ENCODE data around the gene FBXO38. TPM values are rescaled to one million over a fixed set of nuclear protein-coding genes. Genes with fewer than 3 reads are reported as not detected.

The FBXO38 gene
- total RNA-seq, 2 experiments from 2014 or later, result 38.0 to 39.6 TPM

DNA sequence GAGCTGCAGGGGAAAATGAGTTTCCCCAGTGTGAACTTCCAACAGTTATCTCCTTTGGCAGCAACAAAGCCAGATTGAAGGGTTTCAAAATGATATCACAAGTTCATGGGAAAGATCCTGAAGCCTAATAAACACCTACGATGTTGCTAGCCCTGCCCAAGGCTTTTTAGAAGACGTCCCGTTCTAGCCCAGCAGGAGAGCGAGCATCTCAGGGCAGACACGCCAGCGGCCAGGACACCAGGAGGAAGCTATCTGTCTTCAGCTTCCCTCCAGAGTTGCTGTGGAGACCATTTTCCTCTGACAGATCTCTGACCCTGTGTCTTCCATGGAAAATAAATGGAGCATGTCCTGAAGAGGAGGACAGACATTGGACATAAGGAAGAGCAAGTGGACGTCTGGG lies 98.4 kb downstream of the FBXO38 start:
- H3K27me3 Mint-ChIP-seq, result peaks cover 24% of the 10 kb centered on the region
- DNase-seq (no peak), ATAC-seq (no peak)
- CTCF ChIA-PET, result interaction anchor here (0.6 to 2.2 kb wide), 17 partner anchors 9 to 302 kb away, joined by 3 to 15 read pairs (median 4); no protein-coding TSS in a partner anchor
- H3K4me1 Mint-ChIP-seq (ENCODE audit: low read depth), result no peaks in the 10 kb centered on the region
- no peak for TF ChIP-seq CTCF (IDR thresholded peaks at IDR 0.05)
- H3K4me3 Mint-ChIP-seq, result no peak overlapping the region
- no peak overlapping the region for H3K27ac Mint-ChIP-seq
- intact Hi-C loops (cut with micrococcal nuclease), result no loop called here
- H3K36me3 Mint-ChIP-seq (ENCODE audit: low read depth), result no peaks in the 10 kb centered on the region
- POLR2A ChIA-PET, result no interaction called here
- H3K9me3 Mint-ChIP-seq, result no peaks in the 10 kb centered on the region

DNA sequence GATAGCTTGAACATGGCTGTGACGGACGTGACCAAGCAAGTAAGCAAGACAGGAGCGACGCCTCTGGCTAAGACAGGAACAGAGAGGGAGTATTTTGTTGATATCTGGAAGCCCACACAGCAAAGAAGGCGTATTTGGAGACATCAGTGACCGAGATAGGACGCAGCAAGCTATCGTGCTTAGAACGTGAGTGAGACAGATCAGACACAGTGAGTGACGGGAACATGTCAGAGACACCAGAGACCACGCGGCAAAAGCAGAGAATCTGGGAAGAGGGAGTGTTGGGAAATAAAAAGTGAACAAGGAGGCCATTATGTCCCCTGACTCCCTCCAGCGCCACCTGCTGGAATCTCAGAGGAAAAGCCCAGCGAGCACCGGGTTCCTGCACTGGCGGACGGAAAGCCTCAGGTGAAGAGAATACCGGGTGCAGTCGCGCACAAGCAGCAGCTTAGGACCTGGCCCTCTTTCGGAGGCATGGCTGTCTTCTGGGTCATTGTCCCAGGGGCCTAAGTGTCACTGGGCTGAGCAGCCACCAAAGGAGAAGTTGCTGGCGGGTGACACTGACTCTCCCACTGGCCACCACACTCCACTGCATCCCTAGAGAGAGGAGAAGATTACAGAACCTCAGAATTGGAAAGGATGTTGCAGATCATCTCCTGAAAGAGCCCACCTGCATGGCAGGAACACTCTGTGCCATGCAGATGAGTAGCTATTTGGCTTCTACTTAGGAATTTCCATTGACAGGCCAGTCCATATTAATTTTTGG lies 99.1 kb downstream of the FBXO38 start:
- peak overlapping the region; percentile 32 for H3K4me3 Mint-ChIP-seq
- no peak overlapping the region for H3K27ac Mint-ChIP-seq
- peaks cover 24% of the 10 kb centered on the region for H3K27me3 Mint-ChIP-seq
- H3K36me3 Mint-ChIP-seq (ENCODE audit: low read depth), result no peaks in the 10 kb centered on the region
- POLR2A ChIA-PET, result no interaction called here
- H3K9me3 Mint-ChIP-seq, result no peaks in the 10 kb centered on the region
- peak; percentile 71 for DNase-seq
- peak; percentile 77 for TF ChIP-seq CTCF (IDR thresholded peaks at IDR 0.05)
- H3K4me1 Mint-ChIP-seq (ENCODE audit: low read depth), result no peaks in the 10 kb centered on the region
- intact Hi-C loops (cut with micrococcal nuclease), result no loop called here
- peak; percentile 92 for ATAC-seq
- CTCF ChIA-PET, result interaction anchor here (0.6 to 2.2 kb wide), 25 partner anchors 8 to 509 kb away, joined by 3 to 15 read pairs (median 4); no protein-coding TSS in a partner anchor

DNA sequence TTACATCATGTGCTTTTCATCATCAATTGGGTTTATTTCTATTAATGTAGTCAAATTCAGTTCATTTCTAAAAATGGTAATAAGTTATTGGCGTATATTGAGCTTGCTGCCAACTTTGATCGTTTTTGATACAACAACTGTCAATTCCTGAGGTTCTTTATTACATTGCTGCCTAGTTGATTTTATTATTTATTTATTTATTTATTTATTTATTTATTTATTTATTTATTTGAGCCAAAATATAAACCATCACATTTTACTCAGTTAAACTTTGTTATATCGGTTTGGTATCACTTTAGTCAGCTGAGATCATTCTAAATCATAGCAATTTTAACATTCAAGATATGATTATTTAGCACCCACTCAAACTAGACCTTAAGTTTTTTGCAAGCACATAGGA lies 100.0 kb downstream of the FBXO38 start:
- H3K9me3 Mint-ChIP-seq, result no peaks in the 10 kb centered on the region
- intact Hi-C loops (cut with micrococcal nuclease), result no loop called here
- DNase-seq (no peak), ATAC-seq (no peak)
- H3K27me3 Mint-ChIP-seq, result peaks cover 25% of the 10 kb centered on the region
- H3K36me3 Mint-ChIP-seq (ENCODE audit: low read depth), result no peaks in the 10 kb centered on the region
- no peak for TF ChIP-seq CTCF (IDR thresholded peaks at IDR 0.05)
- no peak overlapping the region for H3K27ac Mint-ChIP-seq
- H3K4me3 Mint-ChIP-seq, result no peak overlapping the region
- POLR2A ChIA-PET, result no interaction called here
- CTCF ChIA-PET, result interaction anchor here (0.9 to 2.2 kb wide), 10 partner anchors 14 to 508 kb away, joined by 3 to 15 read pairs (median 4); no protein-coding TSS in a partner anchor
- no peaks in the 10 kb centered on the region for H3K4me1 Mint-ChIP-seq (ENCODE audit: low read depth)

- no peaks in the 10 kb centered on the region for H3K9me3 Mint-ChIP-seq
These were observed 100.9 kb downstream of the FBXO38 start for GRCh38 chr5:148484651-148485050.

More at GRCh38 chr5:148484651-148485050, 100.9 kb downstream of the FBXO38 start:
- no peak for DNase-seq
- Mint-ChIP-seq H3K27me3 (peaks cover 23% of the 10 kb centered on the region), H3K4me1 (ENCODE audit: low read depth) (no peaks in the 10 kb centered on the region), H3K27ac (no peak overlapping the region), H3K4me3 (no peak overlapping the region), H3K36me3 (ENCODE audit: low read depth) (no peaks in the 10 kb centered on the region)
- no peak for TF ChIP-seq CTCF (IDR thresholded peaks at IDR 0.05)
- ATAC-seq, result no peak
- POLR2A ChIA-PET, result no interaction called here
- CTCF ChIA-PET, result interaction anchor here (1.2 to 1.7 kb wide), 2 partner anchors 305 to 507 kb away, joined by 3 to 4 read pairs; no protein-coding TSS in a partner anchor
- intact Hi-C loops (cut with micrococcal nuclease), result no loop called here

All from activated CD8-positive, alpha-beta T cell treated with anti-CD3 and anti-CD28 coated beads for 36 hours (primary cell).